Activated CD4-positive, alpha-beta T cell treated with anti-CD3 and anti-CD28 coated beads, Interleukin-2, Interleukin-4, amounts not matched to agents 100 ng/mL and 50 ng/mL, durations not matched to agents 16 hours and 8 hours (primary cell): Measurements from ENCODE around the gene NCKIPSD.

Experiments
- DNase-seq: peaks from one replicate; pipeline ENCODE4 v3.0.0-alpha.2; 2020; ENCODE audit warnings: low spot score

The NCKIPSD gene

GRCh38 chr3:48678566-48679380 is 6.9 kb downstream of the NCKIPSD start:
- DNase-seq = no peak

- no peak for DNase-seq
Observed at GRCh38 chr3:48678056-48678455, 7.7 kb downstream of the NCKIPSD start.

DNA sequence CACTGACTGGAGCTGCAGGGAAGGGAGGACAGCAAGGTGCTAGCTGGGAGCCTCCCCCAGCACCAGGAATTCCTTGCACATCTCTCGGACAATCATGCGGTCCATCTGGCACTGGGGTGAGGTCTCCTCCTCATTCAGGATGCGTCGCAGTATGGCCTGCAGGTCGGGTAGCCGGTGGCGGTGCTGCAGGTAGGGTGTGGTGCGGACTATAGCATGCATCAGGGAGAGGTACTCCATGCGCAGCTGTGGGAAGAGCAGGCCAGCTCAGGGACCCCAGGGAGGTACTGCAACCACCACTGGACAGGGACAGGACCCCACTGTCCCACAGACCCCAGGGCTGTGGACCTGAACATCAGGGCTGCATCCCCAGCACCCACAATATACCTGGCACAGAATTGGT is 11.2 kb downstream of the NCKIPSD start:
- DNase-seq = no peak

GRCh38 chr3:48672522-48672921 is 13.2 kb downstream of the NCKIPSD start:
- no peak for DNase-seq

GRCh38 chr3:48664929-48665328 is 20.8 kb downstream of the NCKIPSD start:
- DNase-seq = no peak

- DNase-seq = no peak
Observed at GRCh38 chr3:48664313-48664644, 21.4 kb downstream of the NCKIPSD start.

DNA sequence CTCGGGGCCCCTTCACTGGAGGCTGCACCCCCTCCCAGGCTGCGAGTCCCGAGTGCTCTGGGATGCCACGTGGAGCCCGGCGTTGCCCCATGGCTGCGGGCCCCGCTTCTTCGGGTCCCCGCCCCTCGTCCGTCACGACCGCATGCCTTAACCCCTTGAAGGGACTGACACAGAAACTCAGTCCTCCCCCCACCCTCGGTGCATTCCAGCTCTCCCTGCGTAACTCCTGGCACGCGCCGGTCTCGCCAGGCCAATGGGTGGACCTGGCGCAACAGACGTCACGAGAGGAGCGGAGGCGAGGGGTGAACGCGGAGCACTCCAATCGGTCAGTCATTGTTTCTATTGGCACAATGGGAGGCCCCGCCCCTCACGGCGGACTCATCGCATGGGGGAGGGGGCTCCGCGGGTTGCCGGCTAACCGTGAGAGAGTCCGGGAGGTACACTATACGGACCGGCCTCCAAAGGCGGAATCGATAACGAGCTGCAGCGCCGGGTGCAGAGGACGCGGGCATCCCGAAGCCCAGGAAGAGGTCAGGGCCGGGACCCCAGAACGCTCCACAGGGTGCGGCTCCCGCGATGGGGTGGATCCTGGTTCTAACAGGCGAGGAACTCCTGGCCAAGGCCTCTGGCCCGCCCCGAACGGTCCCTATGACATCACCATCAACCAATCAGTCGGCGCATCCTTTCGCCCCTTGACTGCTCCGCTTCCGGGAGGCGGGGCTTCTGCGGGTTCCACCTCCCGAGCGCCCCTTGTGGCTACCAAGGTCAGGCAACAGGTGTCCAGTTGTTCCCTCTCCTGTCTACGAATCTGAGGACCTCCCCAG is 22.0 kb downstream of the NCKIPSD start:
- DNase-seq = peak; percentile 98

GRCh38 chr3:48662753-48663488 is 22.8 kb downstream of the NCKIPSD start, which contains the start of gene CELSR3:
CELSR3 (minus strand) TSS chr3:48662886; CDS start chr3:48662634, 252 bp downstream.
- DNase-seq = peak; percentile 87

- DNase-seq = no peak
Observed at GRCh38 chr3:48662145-48662752, 23.5 kb downstream of the NCKIPSD start.

DNA sequence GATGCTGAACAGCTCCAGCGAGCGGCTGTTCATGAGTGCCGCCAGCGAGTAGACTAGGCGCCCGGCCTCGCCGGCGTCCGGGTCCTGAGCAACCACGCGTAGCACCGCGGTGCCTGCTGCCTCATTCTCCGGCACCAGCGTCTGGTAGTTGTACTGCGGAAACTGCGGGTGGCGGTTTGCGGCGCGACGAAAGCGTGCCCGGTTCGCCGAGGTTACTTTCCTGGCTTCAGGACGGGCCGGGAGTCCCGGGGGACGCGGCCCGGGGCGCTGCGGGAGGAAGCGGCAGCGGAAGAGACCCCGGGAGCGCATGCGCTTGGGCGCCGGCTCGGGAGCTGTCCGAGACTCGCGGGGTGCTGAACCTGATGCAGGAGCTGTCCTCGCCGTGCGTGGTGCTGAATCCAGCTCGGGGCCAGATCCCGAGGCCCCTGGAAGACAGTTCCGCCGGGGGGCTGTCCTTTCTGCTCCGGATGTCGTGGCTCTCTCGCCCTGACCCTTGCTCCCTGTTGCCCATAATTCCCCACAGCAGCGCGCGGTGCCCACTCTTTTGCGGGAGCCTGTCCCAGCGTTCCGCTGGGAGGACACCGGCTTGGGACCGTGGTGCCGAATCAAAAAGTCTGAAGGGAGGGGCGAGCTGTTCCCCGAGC is 24.1 kb downstream of the NCKIPSD start:
- DNase-seq = peak; percentile 64

DNA sequence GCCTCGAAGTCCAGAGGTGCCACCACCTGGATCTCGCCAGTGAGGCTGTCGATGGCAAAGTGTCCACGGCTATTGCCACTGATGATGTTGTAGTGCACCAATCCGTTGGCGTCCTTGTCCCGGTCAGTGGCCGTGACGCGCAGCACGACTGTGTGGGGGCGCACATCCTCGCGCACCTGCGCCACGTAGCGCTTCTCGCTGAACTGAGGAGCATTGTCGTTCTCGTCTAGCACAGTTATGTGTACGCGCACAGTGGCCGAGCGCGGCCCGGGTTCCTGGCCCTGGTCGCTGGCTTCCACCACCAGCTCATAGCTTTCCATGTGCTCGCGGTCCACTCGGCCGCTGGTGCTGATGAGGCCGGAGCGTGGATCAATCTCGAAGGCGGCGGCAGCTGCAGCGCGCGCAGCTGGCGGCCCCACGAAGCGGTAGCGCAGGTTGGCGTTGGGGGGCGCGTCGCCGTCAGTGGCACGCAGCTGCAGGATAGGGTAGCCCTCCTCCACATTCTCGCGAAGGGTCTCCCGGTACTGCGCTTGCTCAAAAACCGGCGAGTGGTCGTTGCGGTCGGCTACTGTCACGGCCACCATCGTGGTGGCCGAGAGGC is 24.8 kb downstream of the NCKIPSD start:
- DNase-seq = no peak

DNA sequence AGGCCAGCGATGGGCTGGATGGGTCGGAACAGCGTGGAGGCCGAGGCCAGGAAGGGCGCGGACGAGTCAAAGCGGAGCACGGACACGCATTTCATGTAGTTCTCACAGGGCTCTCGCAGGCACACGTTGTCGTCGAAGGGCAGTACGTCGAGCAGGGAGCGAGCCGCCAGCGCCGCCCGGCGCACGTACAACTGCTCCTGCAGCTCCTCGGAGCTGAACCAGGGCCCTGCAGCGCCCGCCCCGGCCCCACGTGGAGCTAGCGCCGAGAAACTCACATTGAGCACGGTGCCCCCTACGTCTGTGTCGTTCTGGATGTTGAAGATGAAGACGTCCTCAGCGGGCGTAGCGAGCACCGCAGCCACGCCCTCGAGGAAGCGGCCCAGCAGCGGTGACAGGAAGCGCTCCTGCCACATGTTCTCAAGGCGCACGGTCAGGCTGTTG is 28.9 kb downstream of the NCKIPSD start:
- peak; percentile 26 for DNase-seq

DNA sequence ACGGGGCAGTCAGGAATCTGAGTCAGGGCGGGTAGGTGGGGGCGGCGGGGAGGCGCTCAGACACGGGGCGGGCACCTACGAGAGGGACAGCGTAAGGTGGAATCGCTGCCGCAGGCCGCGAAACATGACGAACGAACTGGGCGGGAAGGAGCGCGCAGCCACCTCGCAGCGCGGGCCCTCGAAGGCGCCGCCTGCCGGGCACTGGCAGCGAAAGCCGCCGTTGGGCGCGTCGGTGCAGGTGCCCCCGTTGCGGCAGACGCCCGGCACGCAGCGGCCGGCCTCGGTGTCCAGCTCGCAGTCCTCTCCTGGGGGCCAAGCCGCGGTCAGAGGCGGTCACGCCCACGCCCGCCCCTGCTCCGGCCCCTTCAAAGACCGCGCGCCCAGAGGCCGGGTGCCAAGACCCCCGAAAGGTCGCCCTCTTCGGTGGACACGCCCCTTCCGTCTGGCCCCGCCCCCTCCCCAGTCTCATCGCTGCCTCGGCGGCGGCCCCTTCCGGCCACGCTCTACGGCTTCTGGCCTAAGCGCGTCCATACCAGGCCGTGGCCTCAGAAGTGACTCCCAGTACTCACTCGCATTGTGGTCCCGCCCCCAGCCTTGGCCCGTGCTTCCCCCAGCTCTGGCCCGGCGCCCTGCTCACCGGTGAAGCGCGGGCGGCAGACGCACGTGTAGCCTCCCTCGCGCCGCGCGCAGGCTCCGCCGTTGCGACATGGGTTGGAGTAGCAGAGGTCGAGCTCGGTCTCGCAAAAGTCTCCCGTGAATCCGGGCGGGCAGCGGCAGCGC is 29.5 kb downstream of the NCKIPSD start:
- peak; percentile 82 for DNase-seq

DNA sequence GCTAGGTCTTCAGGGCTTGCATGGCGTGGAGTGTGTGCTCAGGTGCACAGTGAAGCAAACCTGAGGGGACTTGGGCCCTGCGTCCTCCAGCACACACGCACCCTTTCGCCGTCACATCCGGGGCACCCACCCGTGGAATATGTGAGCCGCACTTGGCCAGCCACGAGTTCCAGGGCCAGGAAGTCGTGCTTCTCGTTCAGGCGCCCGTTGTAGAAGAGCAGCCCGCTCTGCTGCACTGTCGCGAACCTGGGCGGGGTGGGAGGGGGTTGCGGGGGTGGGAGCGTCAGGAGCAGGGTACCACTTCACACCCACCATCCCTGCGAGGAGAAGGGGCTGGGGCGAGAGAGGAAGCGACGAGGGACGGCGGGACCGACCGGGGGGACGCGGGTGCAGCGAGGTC is 30.1 kb downstream of the NCKIPSD start:
- peak; percentile 33 for DNase-seq

DNA sequence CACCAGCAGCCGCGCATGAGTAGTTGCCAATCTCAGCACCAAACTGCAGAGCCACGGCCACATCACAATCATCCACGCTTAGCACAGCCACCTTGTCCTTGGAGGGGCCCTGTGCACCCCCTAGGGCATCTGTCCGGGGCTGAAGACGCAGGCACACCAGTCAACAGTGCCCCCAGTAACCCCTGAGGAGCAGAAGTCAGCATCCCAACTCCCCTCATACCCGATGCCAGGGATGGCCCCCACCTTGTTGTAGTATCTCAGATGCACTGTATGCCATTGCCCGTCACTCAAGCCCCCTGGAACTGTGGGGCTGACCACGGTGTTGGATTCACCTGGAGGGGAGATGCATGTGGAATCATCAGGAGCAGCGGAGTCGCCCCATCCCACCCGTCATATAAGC is 30.7 kb downstream of the NCKIPSD start:
- DNase-seq = no peak

DNA sequence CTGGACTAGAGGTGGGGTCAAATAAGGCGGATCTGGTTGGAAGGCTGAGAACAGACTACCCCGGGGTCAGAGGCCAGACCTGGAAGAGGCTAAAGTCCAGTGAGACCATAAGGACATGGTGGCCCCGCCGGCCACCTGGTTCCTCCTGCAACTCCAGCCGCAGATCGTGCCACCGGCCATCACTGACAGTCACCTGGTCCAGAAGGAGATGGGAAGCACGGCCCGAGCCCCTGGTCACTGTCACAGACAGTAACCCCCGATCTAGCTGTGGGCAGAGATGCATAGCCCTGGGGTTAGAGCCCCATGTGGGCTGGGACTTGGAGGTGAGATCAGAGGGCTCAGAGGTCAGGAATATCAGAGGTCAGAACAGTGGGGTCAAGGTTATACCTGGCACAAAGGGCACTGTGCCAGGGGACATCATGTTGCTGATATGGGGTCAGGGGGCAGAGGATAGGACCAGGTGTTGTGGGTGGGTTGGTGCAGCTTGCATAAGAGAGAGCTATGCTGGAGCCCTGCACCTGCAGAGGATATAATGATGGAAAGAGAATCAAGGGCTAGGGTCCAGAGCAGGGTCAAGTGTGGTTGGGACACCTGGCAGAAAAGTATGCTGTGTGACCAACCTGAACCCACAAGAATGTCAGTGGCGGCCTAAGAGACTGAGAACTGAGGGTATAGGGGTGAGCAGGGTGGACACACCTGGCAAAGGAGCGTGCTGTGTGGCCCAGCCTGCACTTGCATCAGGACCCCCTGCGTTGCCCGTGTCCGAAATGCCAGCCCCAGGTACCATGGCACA is 32.6 kb downstream of the NCKIPSD start:
- DNase-seq = no peak

DNA sequence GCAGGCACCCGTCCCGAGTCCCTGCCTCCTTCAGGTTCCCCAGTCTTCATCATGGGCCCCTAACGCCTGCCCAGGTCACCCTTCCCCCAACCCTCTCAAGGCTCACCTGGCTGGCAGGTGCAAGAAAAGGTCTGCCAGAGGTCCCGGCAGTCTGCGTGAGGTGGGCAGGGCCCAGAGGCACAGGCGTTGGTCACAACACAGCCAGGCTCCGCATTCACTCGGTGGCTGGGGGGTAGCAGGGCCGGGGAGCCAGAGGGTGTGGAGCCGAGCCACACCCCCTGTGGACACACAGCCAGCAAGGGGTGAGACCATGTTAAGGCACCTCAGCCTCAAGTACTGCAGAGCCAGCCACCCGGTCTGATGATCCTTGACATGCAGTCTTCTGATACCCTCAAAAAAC is 33.9 kb downstream of the NCKIPSD start:
- no peak for DNase-seq

DNA sequence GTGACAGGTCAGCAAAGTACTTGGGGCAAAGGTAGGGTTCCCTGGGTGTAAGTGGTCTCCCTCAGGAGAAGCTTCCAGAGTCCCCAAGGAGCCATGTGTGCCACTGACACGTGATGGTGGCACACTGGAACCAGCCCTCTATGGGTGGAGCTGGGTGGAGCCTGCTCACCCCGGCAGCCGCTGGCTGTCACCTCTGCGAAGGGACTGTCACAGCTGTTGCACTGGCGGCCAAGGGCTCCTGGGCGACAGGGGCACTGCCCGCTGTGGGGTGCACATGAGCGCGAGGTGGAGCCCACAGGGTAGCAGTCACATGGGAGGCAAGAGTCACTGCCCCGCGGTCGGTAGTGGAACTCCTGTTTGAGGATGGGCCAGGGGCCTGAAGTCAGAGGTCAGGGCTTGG is 35.0 kb downstream of the NCKIPSD start:
- no peak for DNase-seq

DNA sequence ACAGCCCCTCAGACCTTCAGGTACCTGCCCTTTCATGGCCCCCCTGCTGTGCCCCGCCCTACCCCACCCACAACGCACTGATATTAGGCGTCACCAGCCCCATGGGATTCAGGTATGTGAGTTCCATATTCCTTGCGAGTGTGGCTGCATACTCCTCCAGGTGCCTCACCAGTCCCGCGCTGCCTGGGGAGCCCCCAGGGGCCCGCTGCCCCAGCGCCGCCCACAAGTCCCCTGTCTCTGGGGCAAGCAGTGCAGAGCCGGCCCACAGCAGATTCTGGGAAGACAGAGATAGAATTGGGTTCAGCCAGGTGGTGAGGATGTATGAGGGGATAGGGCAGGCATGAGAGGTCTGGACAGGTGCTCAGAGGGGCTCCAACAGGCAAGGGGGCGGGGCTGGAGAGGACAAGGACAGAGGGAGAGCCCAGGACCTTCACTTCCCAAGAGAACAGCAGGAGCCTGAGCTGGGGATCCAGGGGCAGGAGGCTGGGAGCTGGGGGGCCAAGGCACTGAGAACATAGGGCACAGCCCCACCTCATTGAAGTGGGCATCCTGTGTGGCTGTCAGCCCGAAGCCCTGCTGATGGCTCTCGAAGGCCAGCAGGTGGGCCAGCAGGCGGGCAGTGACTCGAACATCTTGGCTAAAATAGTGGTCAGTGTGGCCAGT is 37.4 kb downstream of the NCKIPSD start:
- DNase-seq = no peak
